Naive B cell (primary cell): ENCODE data around the gene RNGTT. TPM values are rescaled to one million over a fixed set of nuclear protein-coding genes. Genes with fewer than 3 reads are reported as not detected.

ENCODE experiments used
- ATAC-seq, 2 donors: fragments of 150-1000 bp; cut with Tn5 transposase; 2 replicates each; pipeline ENCODE4 v1.10.0; 2021; ENCODE audit warnings: low read depth in 2 of 2, mild to moderate bottlenecking in 2 of 2, moderate library complexity in 2 of 2
- DNase-seq: peaks from one replicate; pipeline ENCODE4 v3.0.0; 2022
- H3K27ac Mint-ChIP-seq, 6 donors: one replicate each; pipeline ENCODE4 v1.8.0; 2020 to 2022; ENCODE audit warnings: mild to moderate bottlenecking in 6 of 6, mixed read lengths in 6 of 6, moderate library complexity in 5 of 6, inconsistent platforms in 2 of 6
- H3K27me3 Mint-ChIP-seq, 3 donors: one replicate each; pipeline ENCODE4 v1.8.0; 2021 to 2022; ENCODE audit warnings: mixed read lengths in 3 of 3, mild to moderate bottlenecking in 1 of 3
- H3K36me3 Mint-ChIP-seq, 2 donors: one replicate each; pipeline ENCODE4 v1.8.0; 2020 to 2022; ENCODE audit warnings: mixed read lengths in 2 of 2, inconsistent platforms in 1 of 2, mild to moderate bottlenecking in 1 of 2
- H3K4me1 Mint-ChIP-seq, 3 donors: one replicate each; pipeline ENCODE4 v1.8.0; 2020 to 2022; ENCODE audit warnings: mixed read lengths in 3 of 3, inconsistent platforms in 1 of 3, mild to moderate bottlenecking in 1 of 3, moderate library complexity in 1 of 3
- H3K4me3 Mint-ChIP-seq, 8 donors: one replicate each; pipeline ENCODE4 v1.8.0; 2020 to 2022; ENCODE audit warnings: mild to moderate bottlenecking in 8 of 8, mixed read lengths in 8 of 8, moderate library complexity in 8 of 8, inconsistent platforms in 2 of 8
- H3K9me3 Mint-ChIP-seq, 7 donors: one replicate each; pipeline ENCODE4 v1.8.0; 2020 to 2022; ENCODE audit warnings: mixed read lengths in 7 of 7, mild to moderate bottlenecking in 5 of 7, inconsistent platforms in 2 of 7, moderate library complexity in 1 of 7
- polyA plus RNA-seq, 6 donors: library from polyadenylated mRNA; unstranded; fragments of 300-500 nt; fragmentation: Illumina TruSeq; gene quantifications; one replicate each; pipeline ENCODE4 v1.2.3, GENCODE V29; 2021; ENCODE audit warnings: low read depth in 6 of 6

Gene RNGTT
- polyA plus RNA-seq, 6 donors from 2014 or later, result 17.9 to 59.8 (median 40.0) TPM

GRCh38 chr6:88619951-88620350 is 343.5 kb downstream of the RNGTT start:
- Mint-ChIP-seq H3K4me1 (peaks cover 24 to 52% (median 41%) of the 10 kb centered on the region in 3 donors), H3K9me3 (peaks cover 0 to 25% (median 10%) of the 10 kb centered on the region in 7 donors), H3K4me3 (peak overlapping the region in 3 of 8 donors; percentile 14 to 68 (median 45)), H3K36me3 (peaks cover 13 to 16% of the 10 kb centered on the region in 2 donors), H3K27ac (peak overlapping the region in 4 of 6 donors; percentile 7 to 53 (median 28)), H3K27me3 (no peaks in the 10 kb centered on the region)
- DNase-seq (peak; percentile 27), ATAC-seq (peak in 1 of 2 donors; percentile 23)

- ATAC-seq, result peak; percentile 75 to 77
- DNase-seq, result peak; percentile 76
- Mint-ChIP-seq H3K4me1 (peaks cover 29 to 51% (median 50%) of the 10 kb centered on the region in 3 donors), H3K4me3 (peak overlapping the region in 5 of 8 donors; percentile 32 to 86 (median 77)), H3K9me3 (peaks cover 0 to 25% (median 10%) of the 10 kb centered on the region in 7 donors), H3K27ac (peak overlapping the region; percentile 90 to 96 (median 94)), H3K27me3 (no peaks in the 10 kb centered on the region), H3K36me3 (peaks cover 13 to 24% of the 10 kb centered on the region in 2 donors)
Measured at GRCh38 chr6:88616380-88616779, 347.0 kb downstream of the RNGTT start.

DNA sequence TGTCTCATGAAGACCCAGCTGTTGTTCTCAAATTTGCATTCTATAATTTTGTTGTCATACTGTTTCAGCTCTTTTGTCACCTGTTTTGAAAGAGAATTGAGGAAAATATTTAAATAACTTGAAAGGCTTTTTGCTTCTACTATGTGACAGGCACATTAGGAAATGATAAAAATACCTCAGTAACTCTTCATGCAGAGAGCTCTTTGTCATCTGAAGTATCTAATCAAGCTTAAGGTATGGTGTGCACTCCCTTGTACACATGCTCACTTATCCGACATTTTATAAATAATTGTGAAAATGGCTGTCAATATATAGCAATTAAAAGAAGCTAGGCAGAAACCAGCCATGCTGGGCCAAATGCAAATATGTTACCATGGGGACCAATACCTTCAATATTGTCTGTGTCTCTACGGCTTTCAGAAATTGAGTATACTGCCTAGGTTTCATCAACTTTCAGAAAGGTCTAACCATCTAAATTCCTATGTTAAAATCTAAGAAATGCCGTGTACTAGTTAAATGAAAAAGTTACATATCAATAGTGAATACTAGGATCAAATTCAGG is 349.0 kb downstream of the RNGTT start:
- peaks cover 0 to 21% (median 10%) of the 10 kb centered on the region in 7 donors for H3K9me3 Mint-ChIP-seq
- DNase-seq, result peak; percentile 65
- peak overlapping the region; percentile 90 to 96 (median 94) for H3K27ac Mint-ChIP-seq
- peak overlapping the region; percentile 33 to 96 (median 78) for H3K4me3 Mint-ChIP-seq
- no peaks in the 10 kb centered on the region for H3K27me3 Mint-ChIP-seq
- H3K4me1 Mint-ChIP-seq, result peaks cover 29 to 49% (median 48%) of the 10 kb centered on the region in 3 donors
- peaks cover 16 to 35% of the 10 kb centered on the region in 2 donors for H3K36me3 Mint-ChIP-seq
- ATAC-seq, result peak; percentile 48 to 49

DNA sequence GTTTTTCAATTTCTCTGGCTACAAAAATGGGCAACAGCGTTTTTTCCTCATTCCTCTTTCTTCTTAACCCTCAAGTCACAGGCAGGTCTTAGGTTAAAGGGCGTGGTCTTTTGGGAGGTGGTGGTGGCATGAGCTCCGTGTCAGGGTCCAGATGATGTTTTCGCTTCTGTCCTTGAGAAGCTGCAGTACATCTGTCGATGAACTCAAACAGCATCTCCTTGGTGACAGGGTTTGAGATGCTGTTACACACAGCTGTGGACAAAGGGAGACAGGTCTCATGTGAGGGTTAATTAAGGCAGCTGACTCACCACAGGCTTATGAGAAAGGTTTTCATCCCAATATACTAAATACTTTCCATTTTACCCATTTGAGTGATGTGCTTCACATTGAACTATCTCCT is 350.8 kb downstream of the RNGTT start:
- Mint-ChIP-seq H3K27ac (peak overlapping the region; percentile 92 to 96 (median 95)), H3K4me3 (peak overlapping the region; percentile 33 to 96 (median 74)), H3K27me3 (no peaks in the 10 kb centered on the region), H3K9me3 (peaks cover 0 to 22% (median 12%) of the 10 kb centered on the region in 7 donors), H3K4me1 (peaks cover 29 to 47% (median 46%) of the 10 kb centered on the region in 3 donors), H3K36me3 (peaks cover 21 to 46% of the 10 kb centered on the region in 2 donors)
- ATAC-seq (peak; percentile 6 to 10), DNase-seq (peak; percentile 39)

GRCh38 chr6:88611721-88612120 is 351.7 kb downstream of the RNGTT start:
- H3K27ac Mint-ChIP-seq, result peak overlapping the region; percentile 7 to 94 (median 80)
- no peaks in the 10 kb centered on the region for H3K27me3 Mint-ChIP-seq
- ATAC-seq (no peak), DNase-seq (no peak)
- H3K36me3 Mint-ChIP-seq, result peaks cover 21 to 41% of the 10 kb centered on the region in 2 donors
- H3K4me3 Mint-ChIP-seq, result peak overlapping the region in 7 of 8 donors; percentile 7 to 75 (median 43)
- peaks cover 23 to 37% (median 37%) of the 10 kb centered on the region in 3 donors for H3K4me1 Mint-ChIP-seq
- peaks cover 0 to 16% (median 4%) of the 10 kb centered on the region in 7 donors for H3K9me3 Mint-ChIP-seq

GRCh38 chr6:88609983-88610382 is 353.4 kb downstream of the RNGTT start:
- DNase-seq, result no peak
- Mint-ChIP-seq H3K4me1 (peaks cover 12 to 21% (median 20%) of the 10 kb centered on the region in 3 donors), H3K9me3 (peaks cover 0 to 16% (median 0%) of the 10 kb centered on the region in 7 donors), H3K27me3 (no peaks in the 10 kb centered on the region), H3K36me3 (peaks cover 21 to 41% of the 10 kb centered on the region in 2 donors), H3K27ac (peak overlapping the region in 2 of 6 donors; percentile 74 to 75), H3K4me3 (no peak overlapping the region)
- ATAC-seq, result no peak

DNA sequence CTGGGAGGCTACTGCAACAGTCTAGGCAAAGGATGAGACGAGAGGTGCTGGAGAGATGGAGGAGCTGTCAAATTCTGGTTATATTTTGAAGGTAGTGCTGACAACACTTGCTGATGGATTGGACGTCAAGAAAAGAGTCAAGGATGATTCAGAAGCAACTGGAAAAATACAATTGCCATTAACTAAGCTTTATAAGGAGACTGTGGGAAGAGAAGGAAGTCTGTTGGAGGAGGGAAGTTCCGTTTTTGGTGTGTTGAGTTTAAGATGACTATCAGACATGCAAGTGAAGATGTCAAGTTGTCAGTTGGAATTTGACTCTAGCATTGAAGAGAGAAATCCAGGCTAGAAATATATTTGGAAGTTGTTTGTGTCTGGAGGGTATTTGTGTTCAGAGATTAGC is 358.1 kb downstream of the RNGTT start:
- H3K36me3 Mint-ChIP-seq, result peaks cover 7 to 13% of the 10 kb centered on the region in 2 donors
- ATAC-seq (no peak), DNase-seq (no peak)
- peaks cover 0 to 16% (median 0%) of the 10 kb centered on the region in 7 donors for H3K9me3 Mint-ChIP-seq
- peaks cover 0 to 5% (median 3%) of the 10 kb centered on the region in 3 donors for H3K4me1 Mint-ChIP-seq
- no peak overlapping the region for H3K4me3 Mint-ChIP-seq
- no peaks in the 10 kb centered on the region for H3K27me3 Mint-ChIP-seq
- no peak overlapping the region for H3K27ac Mint-ChIP-seq

DNA sequence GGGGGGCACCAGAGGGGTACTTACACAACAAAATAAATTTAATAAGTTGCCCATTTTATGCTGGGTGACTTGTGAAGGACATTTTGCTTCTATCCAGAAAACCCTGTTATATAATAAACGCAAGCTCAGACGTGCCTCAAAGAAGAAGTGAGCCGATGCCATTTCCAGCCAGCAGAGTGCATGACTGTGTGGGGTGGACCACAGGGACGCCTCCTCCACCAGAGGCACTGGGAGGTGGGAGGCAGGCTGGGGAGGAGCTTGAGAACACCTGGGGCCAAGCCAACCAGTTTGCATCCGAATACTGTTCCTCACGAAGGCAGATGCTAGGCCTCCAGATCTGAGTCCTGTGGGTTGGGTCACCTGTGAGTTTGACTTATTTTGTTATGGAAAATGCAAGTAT is 363.8 kb downstream of the RNGTT start:
- DNase-seq (no peak), ATAC-seq (no peak)
- no peak overlapping the region for H3K27ac Mint-ChIP-seq
- no peaks in the 10 kb centered on the region for H3K27me3 Mint-ChIP-seq
- H3K36me3 Mint-ChIP-seq, result no peaks in the 10 kb centered on the region
- H3K4me3 Mint-ChIP-seq, result no peak overlapping the region
- peaks cover 0 to 6% (median 4%) of the 10 kb centered on the region in 7 donors for H3K9me3 Mint-ChIP-seq
- H3K4me1 Mint-ChIP-seq, result no peaks in the 10 kb centered on the region

- DNase-seq, result no peak
- ATAC-seq, result no peak
- Mint-ChIP-seq H3K9me3 (peaks cover 12 to 30% (median 19%) of the 10 kb centered on the region in 7 donors), H3K4me3 (peak overlapping the region in 1 of 8 donors; percentile 22), H3K36me3 (peaks cover 0 to 19% of the 10 kb centered on the region in 2 donors), H3K27ac (no peak overlapping the region), H3K4me1 (no peaks in the 10 kb centered on the region), H3K27me3 (no peaks in the 10 kb centered on the region)
Measured at GRCh38 chr6:88596801-88597200, 366.6 kb downstream of the RNGTT start.

DNA sequence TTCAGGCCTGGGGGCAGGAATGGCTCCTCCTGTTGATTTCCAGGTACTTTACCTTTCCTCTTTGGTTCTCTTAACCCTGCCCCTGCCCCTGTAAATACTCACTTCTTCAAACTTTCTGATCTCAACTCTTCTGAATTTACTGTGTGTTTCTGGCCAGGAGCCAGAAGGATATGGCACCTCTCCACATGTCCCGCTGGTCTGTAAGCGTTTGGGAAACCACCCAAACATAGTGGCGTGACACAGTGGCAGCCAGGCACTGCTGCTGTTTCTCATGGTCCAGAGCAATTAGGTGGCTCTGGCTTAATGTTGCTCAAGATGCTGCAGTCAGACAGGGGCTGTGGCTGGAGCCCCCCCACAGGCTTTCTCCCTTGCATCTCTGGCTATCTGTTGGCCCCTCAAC is 374.5 kb downstream of the RNGTT start:
- H3K27me3 Mint-ChIP-seq, result peaks cover 11 to 35% (median 34%) of the 10 kb centered on the region in 3 donors
- peak overlapping the region in 1 of 6 donors; percentile 72 for H3K27ac Mint-ChIP-seq
- H3K4me3 Mint-ChIP-seq, result no peak overlapping the region
- ATAC-seq (no peak), DNase-seq (no peak)
- H3K9me3 Mint-ChIP-seq, result peaks cover 10 to 31% (median 26%) of the 10 kb centered on the region in 7 donors
- peaks cover 0 to 4% (median 3%) of the 10 kb centered on the region in 3 donors for H3K4me1 Mint-ChIP-seq
- peaks cover 0 to 30% of the 10 kb centered on the region in 2 donors for H3K36me3 Mint-ChIP-seq

DNA sequence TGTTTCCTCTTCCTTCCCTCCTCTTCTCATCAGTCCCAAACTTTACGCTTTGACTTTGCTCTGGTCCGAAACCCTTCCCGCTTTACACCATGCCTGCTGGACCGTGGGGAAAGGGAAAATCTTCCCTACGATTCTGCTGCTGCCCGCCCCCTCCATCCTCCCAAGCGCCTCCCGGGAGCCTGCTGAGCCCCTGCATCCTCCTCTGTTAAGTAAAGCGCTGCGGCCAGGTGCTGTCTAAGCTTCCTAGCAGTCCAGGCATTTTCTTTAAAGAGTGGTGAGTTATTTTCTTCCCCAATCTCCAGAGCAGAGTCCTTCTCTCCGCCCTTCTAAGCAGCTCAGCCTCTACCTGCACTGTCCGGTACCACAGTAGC is 376.3 kb downstream of the RNGTT start:
- peak overlapping the region in 1 of 8 donors; percentile 27 for H3K4me3 Mint-ChIP-seq
- ATAC-seq (no peak), DNase-seq (no peak)
- H3K27me3 Mint-ChIP-seq, result peaks cover 11 to 35% (median 34%) of the 10 kb centered on the region in 3 donors
- peaks cover 0 to 4% (median 3%) of the 10 kb centered on the region in 3 donors for H3K4me1 Mint-ChIP-seq
- H3K27ac Mint-ChIP-seq, result peak overlapping the region in 1 of 6 donors; percentile 3
- peaks cover 0 to 31% of the 10 kb centered on the region in 2 donors for H3K36me3 Mint-ChIP-seq
- H3K9me3 Mint-ChIP-seq, result peaks cover 8 to 32% (median 25%) of the 10 kb centered on the region in 7 donors

DNA sequence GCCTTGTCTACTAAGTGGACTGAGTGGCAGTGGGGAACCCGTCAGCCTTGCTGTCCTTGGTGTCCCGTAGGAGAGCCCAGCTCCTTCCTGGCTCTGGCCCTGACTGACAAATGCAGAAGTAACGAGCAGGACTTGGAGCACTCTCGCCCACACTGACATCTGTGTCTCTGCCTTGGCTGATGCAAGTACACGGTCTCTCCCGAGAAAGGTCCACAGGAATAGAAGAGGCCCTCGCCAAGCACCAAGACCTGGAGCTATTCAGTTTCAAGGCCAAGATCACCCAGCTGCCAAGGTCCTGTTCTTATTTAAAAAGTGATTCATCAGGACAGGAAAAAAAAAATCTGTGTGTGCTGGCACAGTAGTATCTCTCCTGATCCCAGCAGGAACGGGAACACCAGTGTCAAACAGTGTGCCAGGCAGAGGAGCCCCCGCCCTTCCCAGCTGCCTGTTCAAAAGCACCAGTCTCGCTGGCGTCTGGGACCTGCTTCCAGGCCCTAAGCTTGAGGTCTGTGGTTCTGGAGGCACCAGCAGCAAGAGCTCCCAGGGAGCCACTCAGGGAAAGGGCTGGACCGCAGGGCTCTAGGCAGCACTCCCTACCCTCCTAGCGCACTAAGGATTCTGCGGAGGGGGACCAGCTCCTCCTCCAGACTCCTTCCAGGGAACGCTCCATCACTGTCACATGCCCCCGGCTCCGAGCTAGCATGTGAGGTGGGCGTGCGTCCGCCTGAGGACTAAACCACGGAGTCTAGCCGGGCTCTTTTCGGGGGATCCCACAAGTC is 376.9 kb downstream of the RNGTT start:
- ATAC-seq, result no peak
- peaks cover 9 to 34% (median 26%) of the 10 kb centered on the region in 7 donors for H3K9me3 Mint-ChIP-seq
- no peak overlapping the region for H3K27ac Mint-ChIP-seq
- DNase-seq, result no peak
- H3K4me1 Mint-ChIP-seq, result peaks cover 0 to 4% (median 3%) of the 10 kb centered on the region in 3 donors
- H3K27me3 Mint-ChIP-seq, result peaks cover 11 to 41% (median 38%) of the 10 kb centered on the region in 3 donors
- H3K4me3 Mint-ChIP-seq, result no peak overlapping the region
- H3K36me3 Mint-ChIP-seq, result peaks cover 0 to 32% of the 10 kb centered on the region in 2 donors

GRCh38 chr6:88585276-88585692 is 378.1 kb downstream of the RNGTT start:
- Mint-ChIP-seq H3K4me3 (no peak overlapping the region), H3K27me3 (peaks cover 11 to 47% (median 38%) of the 10 kb centered on the region in 3 donors), H3K36me3 (peaks cover 0 to 36% of the 10 kb centered on the region in 2 donors), H3K4me1 (peaks cover 0 to 3% (median 3%) of the 10 kb centered on the region in 3 donors), H3K9me3 (peaks cover 9 to 47% (median 28%) of the 10 kb centered on the region in 7 donors), H3K27ac (no peak overlapping the region)
- ATAC-seq (no peak), DNase-seq (no peak)
